IMR-90 (cell line): Measurements from ENCODE around the gene PCED1A. TPM values are rescaled to one million over a fixed set of nuclear protein-coding genes. Genes with fewer than 3 reads are reported as not detected.

Source experiments
- CHD1 ChIP-seq: IDR thresholded peaks from 2 replicates; pipeline ENCODE4 v1.6.1; 2012; ENCODE audit warnings: low read depth, low read length, improper control_type of control experiment
- NFE2L2 ChIP-seq: fragments of 150-350 bp; IDR thresholded peaks from 2 replicates; pipeline ENCODE4 v1.6.1; 2016; ENCODE audit warnings: low read depth, mild to moderate bottlenecking, low read length
- RAD21 ChIP-seq: IDR thresholded peaks from 2 replicates; pipeline ENCODE4 v1.6.1; 2012; ENCODE audit warnings: low read length, improper control_type of control experiment
- USF2 ChIP-seq: fragments of 150-350 bp; IDR thresholded peaks from 2 replicates; pipeline ENCODE4 v1.6.1; 2017; ENCODE audit warnings: mild to moderate bottlenecking, antibody characterized with exemption, low read length, low read depth
- polyA plus RNA-seq, 3 experiments: library from polyadenylated mRNA; depleted of rRNA; stranded (reverse); fragments of >200 nt; gene quantifications; 2 replicates each; pipeline ENCODE4 v1.2.3, GENCODE V29; 2012; ENCODE audit warnings: low replicate concordance in 1 of 3
- total RNA-seq: library from RNA; depleted of rRNA; stranded (reverse); fragments of >200 nt; gene quantifications from 2 replicates; pipeline ENCODE4 v1.2.3, GENCODE V29; 2012

The PCED1A gene
- total and polyA plus RNA-seq, 2 of the 4 experiments (the other 2 are of a cell fraction), result 9.7 to 33.4 TPM

GRCh38 chr20:2797136-2797983 is 43.1 kb downstream of the PCED1A start (continued):
- TF ChIP-seq USF2, result no peak
- no peak for TF ChIP-seq RAD21
- no peak for TF ChIP-seq CHD1
- no peak for TF ChIP-seq NFE2L2
